Stomach (tissue), 9 donors: ENCODE data around the gene ANTXR2. TPM values are rescaled to one million over a fixed set of nuclear protein-coding genes. Genes with fewer than 3 reads are reported as not detected.
"Not testable (repeated sequence)": the region's sequence is repeated elsewhere in the genome, so short reads cannot be mapped to it uniquely, and the experiment has no call there.

Experiments
- DNase-seq, 2 donors: peaks; one replicate each; pipeline versions ENCODE4 v3.0.0 to v3.0.0-alpha.2; 2013 to 2019
- H3K27ac ChIP-seq, 5 donors: fragments of 200-600 bp in 4 of 5; sonication (generic) in 4 of 5; one replicate each; pipeline ENCODE4 v1.5.1; 2013 to 2019; ENCODE audit warnings: mild to moderate bottlenecking in 1 of 5, moderate library complexity in 1 of 5
- H3K27me3 ChIP-seq, 3 donors: fragments of 200-600 bp; sonication (generic); one replicate each; pipeline ENCODE4 v1.5.1; 2017 to 2019; ENCODE audit warnings: mixed run types in 1 of 3
- H3K36me3 ChIP-seq, 4 donors: fragments of 200-600 bp; sonication (generic); 1 replicate in 3 of 4; 2 replicates in 1 of 4; pipeline ENCODE4 v1.5.1; 2016 to 2019
- H3K4me1 ChIP-seq, 4 donors: fragments of 200-600 bp; sonication (generic); one replicate each; pipeline ENCODE4 v1.5.1; 2016 to 2019
- H3K4me3 ChIP-seq, 4 donors: fragments of 200-600 bp; sonication (generic) in 3 of 4; one replicate each; pipeline ENCODE4 v1.5.1; 2016 to 2019; ENCODE audit warnings: mild to moderate bottlenecking in 1 of 4
- H3K9me3 ChIP-seq, 4 donors: fragments of 200-600 bp; sonication (generic); one replicate each; pipeline ENCODE4 v1.5.1; 2016 to 2019
- EP300 ChIP-seq: sonication (generic); formaldehyde crosslinking; IDR thresholded peaks from one replicate; pipeline ENCODE4 v1.6.1; 2017; ENCODE audit warnings: antibody characterized with exemption
- POLR2A ChIP-seq, 4 donors: fragments of 450-650 bp; IDR thresholded peaks; one replicate each; pipeline ENCODE4 v1.6.1; 2016; ENCODE audit warnings: antibody characterized with exemption in 4 of 4, control low read depth in 2 of 4, mild to moderate bottlenecking in 1 of 4, moderate library complexity in 1 of 4
- POLR2AphosphoS5 ChIP-seq, 3 donors: sonication (generic); formaldehyde crosslinking; IDR thresholded peaks; one replicate each; pipeline ENCODE4 v1.6.1; 2016; ENCODE audit warnings: antibody characterized with exemption in 3 of 3
- WGBS, 5 donors: extraction: QIAGEN DNeasy Blood & Tissue Kit in 3 of 5; methylation state at CpG; one replicate each; pipeline versions ENCODE4 v1.1.5 to v1.1.7; 2013 to 2018; 5-methylcytosine and 5-hydroxymethylcytosine counted together
- intact Hi-C: fragments of 100-400 bp; cut with DNase I; formaldehyde crosslinking; loops from one replicate; pipeline ENCODE4 v1.15.1; 2023; ENCODE audit warnings: low total_unique reads
- polyA plus RNA-seq, 3 donors: library from polyadenylated mRNA; stranded (reverse); fragments of 200-250 nt; gene quantifications; one replicate each; pipeline ENCODE4 v1.2.3, GENCODE V29; 2013
- total RNA-seq, 5 donors: library from RNA; depleted of rRNA; stranded (reverse); fragments of >200 nt; gene quantifications; one replicate each; pipeline versions ENCODE4 v1.1.0 to v1.2.3, GENCODE V29; 2014 to 2016
- TF ChIP-seq, protein P1 (sequence below), 7 experiments: fragments of 450-650 bp in 4 of 7; fragments of 200-600 bp in 3 of 7; sonication (generic) in 3 of 7; IDR thresholded peaks; one replicate each; pipeline ENCODE4 v1.5.1; 2016 to 2019; ENCODE audit warnings: antibody characterized with exemption in 7 of 7, control low read depth in 2 of 7, mild to moderate bottlenecking in 1 of 7
- donor health status: healthy with polysubstance abuse.
- donor health status: Bipolar disorder and iron deficiency.
- donor health status: healthy.

Gene ANTXR2
- total and polyA plus RNA-seq, 8 donors: 8.3 to 116 (median 36.1) TPM

DNA sequence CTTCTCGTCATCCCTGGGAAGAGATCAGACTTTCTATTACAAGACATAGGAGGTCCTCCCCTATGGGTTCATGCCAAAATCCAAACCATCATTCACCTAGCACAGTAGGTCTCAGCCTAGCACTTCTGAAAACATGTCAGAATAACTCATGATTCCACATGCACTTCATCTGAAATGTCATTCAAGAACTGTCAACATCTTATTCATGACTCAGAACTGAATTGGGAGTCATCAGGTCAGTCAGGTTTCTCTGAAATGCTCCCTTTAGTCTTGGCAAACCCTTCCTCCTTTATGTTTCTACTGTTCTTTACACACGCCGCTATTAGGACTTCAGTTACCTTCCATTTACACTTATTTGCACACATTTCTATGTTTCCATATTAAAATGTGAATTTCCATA is 67.2 kb downstream of the ANTXR2 start:
- Histone ChIP-seq H3K27ac (peak overlapping the region in 3 of 5 donors; percentile 27 to 43 (median 31)), H3K4me1 (peaks cover 0 to 18% (median 2%) of the 10 kb centered on the region in 4 donors), H3K36me3 (peaks cover 6 to 53% (median 27%) of the 10 kb centered on the region in 4 donors), H3K4me3 (no peak overlapping the region), H3K9me3 (peaks cover 0 to 10% (median 3%) of the 10 kb centered on the region in 4 donors), H3K27me3 (no peaks in the 10 kb centered on the region)
- 80 to 93% (median 92%) methylated on average over 3 of the region's 3 CpGs for WGBS, 5 donors
- no peak for TF ChIP-seq POLR2A (IDR thresholded peaks at IDR 0.05)
- TF ChIP-seq, protein P1, sequence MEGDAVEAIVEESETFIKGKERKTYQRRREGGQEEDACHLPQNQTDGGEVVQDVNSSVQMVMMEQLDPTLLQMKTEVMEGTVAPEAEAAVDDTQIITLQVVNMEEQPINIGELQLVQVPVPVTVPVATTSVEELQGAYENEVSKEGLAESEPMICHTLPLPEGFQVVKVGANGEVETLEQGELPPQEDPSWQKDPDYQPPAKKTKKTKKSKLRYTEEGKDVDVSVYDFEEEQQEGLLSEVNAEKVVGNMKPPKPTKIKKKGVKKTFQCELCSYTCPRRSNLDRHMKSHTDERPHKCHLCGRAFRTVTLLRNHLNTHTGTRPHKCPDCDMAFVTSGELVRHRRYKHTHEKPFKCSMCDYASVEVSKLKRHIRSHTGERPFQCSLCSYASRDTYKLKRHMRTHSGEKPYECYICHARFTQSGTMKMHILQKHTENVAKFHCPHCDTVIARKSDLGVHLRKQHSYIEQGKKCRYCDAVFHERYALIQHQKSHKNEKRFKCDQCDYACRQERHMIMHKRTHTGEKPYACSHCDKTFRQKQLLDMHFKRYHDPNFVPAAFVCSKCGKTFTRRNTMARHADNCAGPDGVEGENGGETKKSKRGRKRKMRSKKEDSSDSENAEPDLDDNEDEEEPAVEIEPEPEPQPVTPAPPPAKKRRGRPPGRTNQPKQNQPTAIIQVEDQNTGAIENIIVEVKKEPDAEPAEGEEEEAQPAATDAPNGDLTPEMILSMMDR (IDR thresholded peaks at IDR 0.05): no peak
- no peak for TF ChIP-seq POLR2AphosphoS5 (IDR thresholded peaks at IDR 0.05)
- TF ChIP-seq EP300: no peak
- DNase-seq: no peak
- intact Hi-C loops: no loop called here

DNA sequence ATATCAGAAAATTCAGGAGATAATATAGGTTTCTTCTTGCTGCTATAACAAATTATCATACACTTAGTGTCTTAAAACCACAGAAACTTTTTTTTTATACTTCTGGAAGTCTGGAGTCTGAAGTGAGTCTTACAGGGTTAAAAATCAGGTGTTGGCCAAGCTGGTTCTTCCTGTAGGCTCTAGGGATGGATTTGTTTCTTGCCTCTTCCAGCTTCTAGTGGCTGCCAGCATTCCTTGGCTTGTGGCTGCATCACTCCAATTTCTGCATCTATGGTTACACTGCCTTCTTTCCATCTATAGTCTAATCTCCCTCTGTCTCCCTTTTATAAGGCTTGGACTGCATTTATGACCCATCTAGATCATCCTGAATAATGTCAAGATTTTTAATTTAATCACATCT is 68.7 kb downstream of the ANTXR2 start:
- H3K27ac ChIP-seq: no peak overlapping the region

DNA sequence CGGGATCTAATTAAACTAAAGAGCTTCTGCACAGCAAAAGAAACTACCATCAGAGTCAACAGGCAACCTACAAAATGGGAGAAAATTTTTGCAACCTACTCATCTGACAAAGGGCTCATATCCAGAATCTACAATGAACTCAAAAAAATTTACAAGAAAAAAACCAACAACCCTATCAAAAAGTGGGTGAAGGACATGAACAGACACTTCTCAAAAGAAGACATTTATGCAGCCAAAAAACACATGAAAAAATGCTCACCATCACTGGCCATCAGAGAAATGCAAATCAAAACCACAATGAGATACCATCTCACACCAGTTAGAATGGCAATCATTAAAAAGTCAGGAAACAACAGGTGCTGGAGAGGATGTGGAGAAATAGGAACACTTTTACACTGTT is 70.5 kb downstream of the ANTXR2 start:
- H3K27ac ChIP-seq, H3K4me3 ChIP-seq, DNase-seq, intact Hi-C loops, H3K27me3 ChIP-seq: not testable (repeated sequence)
- peaks cover 1 to 36% (median 20%) of the 10 kb centered on the region in 4 donors for H3K36me3 ChIP-seq
- peaks cover 0 to 36% (median 5%) of the 10 kb centered on the region in 4 donors for H3K4me1 ChIP-seq
- 80 to 100% (median 83%) methylated on average over 1 of the region's 1 CpG; no CpG with 5 or more reads in 1 of the 5 donors for WGBS, 5 donors
- peaks cover 0 to 10% (median 3%) of the 10 kb centered on the region in 4 donors for H3K9me3 ChIP-seq

More for the DNA sequence above, 68.7 kb downstream of the ANTXR2 start:
- TF ChIP-seq, protein P1 (IDR thresholded peaks at IDR 0.05): no peak
- no peak for TF ChIP-seq POLR2A (IDR thresholded peaks at IDR 0.05)
- peaks cover 6 to 46% (median 27%) of the 10 kb centered on the region in 4 donors for H3K36me3 ChIP-seq
- peaks cover 0 to 10% (median 3%) of the 10 kb centered on the region in 4 donors for H3K9me3 ChIP-seq
- H3K4me3 ChIP-seq: no peak overlapping the region
- no peaks in the 10 kb centered on the region for H3K27me3 ChIP-seq
- peaks cover 0 to 19% (median 2%) of the 10 kb centered on the region in 4 donors for H3K4me1 ChIP-seq
- intact Hi-C loops: no loop called here
- DNase-seq: no peak

DNA sequence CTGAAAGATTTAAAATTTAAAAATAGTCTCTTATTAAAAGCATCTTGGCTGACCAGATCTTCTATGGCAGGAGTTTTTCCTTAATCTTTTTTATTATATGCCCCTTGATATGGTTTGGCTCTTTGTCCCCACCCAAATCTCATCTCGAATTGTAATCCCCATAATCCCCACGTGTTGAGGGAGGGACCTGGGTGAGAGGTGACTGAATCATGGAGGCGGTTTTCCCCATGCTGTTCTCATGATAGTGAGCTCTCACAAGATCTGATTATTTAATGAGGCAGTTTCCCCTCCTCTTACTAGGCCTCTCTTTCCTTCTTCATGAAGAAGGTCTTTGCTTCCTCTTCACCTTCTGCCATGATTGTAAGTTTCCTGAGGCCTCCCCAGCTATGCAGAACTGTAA is 74.0 kb downstream of the ANTXR2 start:
- H3K27me3 ChIP-seq, DNase-seq, intact Hi-C loops, H3K4me3 ChIP-seq, H3K9me3 ChIP-seq, H3K27ac ChIP-seq, H3K36me3 ChIP-seq: not testable (repeated sequence)
- WGBS, 5 donors: 73 to 79% (median 75%) methylated on average over 3 of the region's 3 CpGs
- peaks cover 0 to 24% (median 8%) of the 10 kb centered on the region in 4 donors for H3K4me1 ChIP-seq

DNA sequence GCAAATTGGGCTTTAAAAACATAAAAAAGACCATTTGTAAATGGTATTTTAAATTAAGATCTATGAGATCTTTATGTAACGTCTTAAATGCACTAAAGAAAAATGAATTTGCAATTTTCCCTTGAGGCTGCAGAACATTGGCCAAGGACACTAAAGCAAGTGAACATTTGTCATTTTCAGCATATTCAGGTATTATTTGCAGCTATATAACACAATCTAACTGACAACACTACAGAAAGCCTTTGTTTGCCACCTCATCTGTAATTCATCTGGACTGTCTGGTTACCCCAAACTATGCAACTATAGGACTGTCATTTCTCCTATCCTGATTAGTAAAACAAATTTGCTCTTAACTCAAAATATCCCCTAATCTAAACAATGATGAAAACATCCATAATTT is 74.8 kb downstream of the ANTXR2 start:
- Histone ChIP-seq H3K4me1 (peaks cover 0 to 24% (median 8%) of the 10 kb centered on the region in 4 donors), H3K4me3 (no peak overlapping the region), H3K9me3 (no peaks in the 10 kb centered on the region), H3K27me3 (no peaks in the 10 kb centered on the region), H3K27ac (no peak overlapping the region), H3K36me3 (no peaks in the 10 kb centered on the region)
- no peak for DNase-seq
- TF ChIP-seq POLR2AphosphoS5 (IDR thresholded peaks at IDR 0.05): no peak
- no peak for TF ChIP-seq EP300
- TF ChIP-seq, protein P1 (IDR thresholded peaks at IDR 0.05): no peak
- intact Hi-C loops: no loop called here
- 74 to 92% (median 84%) methylated on average over 1 of the region's 1 CpG for WGBS, 5 donors
